Urothelium cell line (cell line): ENCODE results near the gene AREL1.

ENCODE experiments used
- DNase-seq: peaks from one replicate; pipeline ENCODE4 v3.0.0; 2011; ENCODE audit warnings: low spot score, mixed read lengths
- FAIRE-seq: peaks from 2 replicates; lab custom pipeline; 2011; peaks lifted over from hg19 to GRCh38; lab: Jason Lieb, UNC

AREL1 gene

GRCh38 chr14:74702293-74702692, 10.6 kb downstream of the AREL1 start:
- FAIRE-seq (no peak), DNase-seq (no peak)

GRCh38 chr14:74698465-74698864, 14.4 kb downstream of the AREL1 start:
- FAIRE-seq (no peak), DNase-seq (no peak)

DNA sequence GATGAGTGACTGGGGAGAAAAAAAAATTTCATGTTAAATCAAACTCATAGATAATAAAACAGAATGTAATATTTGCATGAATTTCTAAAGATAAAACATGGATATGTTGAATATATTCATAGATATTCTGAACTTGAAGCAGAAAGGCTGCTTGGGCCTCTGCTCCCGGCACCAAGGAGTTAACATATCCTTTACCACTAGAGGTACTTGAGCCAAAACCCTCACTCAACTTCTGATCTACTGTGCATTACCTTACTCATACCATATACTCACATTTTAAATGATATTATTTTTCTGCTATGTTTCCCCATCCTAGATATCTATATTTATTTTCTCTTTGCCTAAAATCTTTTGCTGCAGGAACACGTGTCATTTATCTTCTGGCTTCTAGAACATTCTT, 14.9 kb downstream of the AREL1 start:
- DNase-seq: no peak
- no peak for FAIRE-seq

DNA sequence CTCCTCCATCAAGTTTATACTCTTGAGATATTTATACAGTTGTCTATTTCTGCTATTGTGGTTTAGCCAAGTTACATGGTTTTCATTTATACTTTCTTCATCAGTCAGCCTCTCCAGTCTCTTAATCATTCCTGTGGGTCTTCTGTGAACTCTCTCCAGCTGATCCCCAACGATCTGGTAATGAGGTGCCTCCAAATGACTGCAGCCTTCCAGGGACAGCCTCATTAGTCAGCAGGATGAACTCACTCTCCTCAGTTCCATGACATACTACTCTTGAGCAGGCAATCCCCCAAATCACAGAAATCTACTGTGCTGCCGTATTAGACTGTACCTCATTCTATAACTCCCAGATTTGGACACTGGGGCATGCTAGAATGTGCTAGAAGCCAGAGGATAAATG, 15.3 kb downstream of the AREL1 start:
- FAIRE-seq (no peak), DNase-seq (no peak)

DNA sequence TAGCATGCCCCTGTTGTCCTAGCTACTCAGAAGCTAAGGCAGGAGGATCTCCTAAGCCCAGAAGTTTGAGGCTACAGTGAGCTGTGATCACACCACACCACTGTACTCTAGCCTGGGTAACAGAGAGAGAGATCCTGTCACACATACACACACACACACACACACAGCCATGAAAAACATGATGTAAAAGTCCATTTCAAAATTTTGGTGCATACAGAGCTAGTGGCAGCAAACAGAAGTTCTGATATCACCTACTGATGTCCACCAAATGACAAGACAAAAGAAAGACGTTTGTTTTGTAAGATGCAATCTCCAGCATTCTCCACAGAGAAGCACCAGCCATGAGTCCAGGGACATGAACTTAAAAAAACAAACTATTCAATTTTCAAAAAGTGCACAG, 15.9 kb downstream of the AREL1 start:
- no peak for DNase-seq
- FAIRE-seq: no peak

DNA sequence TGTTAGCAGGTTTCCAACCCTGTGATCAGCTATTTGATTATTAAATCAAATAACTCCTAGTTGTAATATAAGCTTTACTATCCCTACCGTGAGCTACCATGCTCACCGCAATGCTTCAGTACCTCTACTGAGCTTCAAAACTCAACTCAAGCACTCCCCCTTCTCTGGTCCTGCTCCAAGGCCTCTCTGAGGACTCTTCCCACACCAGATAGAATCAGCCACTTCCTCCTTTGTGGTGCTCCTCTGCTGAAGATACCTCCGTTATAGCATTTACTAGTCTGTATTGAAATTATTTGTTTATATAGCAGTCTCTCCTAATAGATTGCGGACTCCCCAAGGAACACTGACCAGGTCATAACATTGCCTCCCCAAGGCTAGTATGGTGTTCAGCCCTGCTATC, 17.5 kb downstream of the AREL1 start:
- FAIRE-seq (no peak), DNase-seq (no peak)

DNA sequence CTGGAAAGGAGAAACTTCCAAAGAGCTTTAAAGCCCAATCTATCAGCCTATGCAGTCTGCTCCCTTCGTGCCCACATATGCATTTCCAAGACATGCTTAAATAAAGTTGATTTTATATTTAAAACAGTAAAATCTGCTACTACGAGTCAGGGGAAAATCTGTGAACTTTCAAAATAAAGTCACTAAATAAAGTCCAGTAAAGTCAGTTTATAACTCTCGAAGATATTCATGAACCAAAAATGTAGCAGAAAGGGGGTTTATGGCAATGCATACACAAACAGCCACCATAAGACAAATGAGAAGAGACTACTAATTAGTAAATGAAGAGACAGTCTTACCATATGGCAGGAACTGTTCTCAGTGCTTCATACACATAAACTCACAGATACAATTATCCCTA, 19.7 kb downstream of the AREL1 start:
- FAIRE-seq: no peak
- no peak for DNase-seq

DNA sequence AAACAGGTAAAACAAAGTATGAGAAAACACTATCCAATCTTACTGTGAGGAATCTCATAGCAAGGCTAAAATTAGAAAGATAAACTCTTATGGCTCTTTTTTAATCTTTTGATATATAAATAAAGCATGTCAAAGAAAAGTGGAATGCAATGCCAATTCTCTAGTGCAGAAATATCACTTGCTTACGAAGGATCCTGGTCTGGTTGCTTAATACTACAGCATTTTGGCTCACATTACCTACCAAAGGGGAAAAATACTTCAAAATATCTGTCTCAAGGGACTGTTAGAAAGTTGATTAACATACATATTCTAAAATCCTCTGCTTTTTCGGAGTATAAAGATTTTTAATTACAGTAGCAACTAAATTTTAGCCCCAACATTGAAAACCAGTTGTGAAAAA, 21.4 kb downstream of the AREL1 start:
- DNase-seq (no peak), FAIRE-seq (no peak)

DNA sequence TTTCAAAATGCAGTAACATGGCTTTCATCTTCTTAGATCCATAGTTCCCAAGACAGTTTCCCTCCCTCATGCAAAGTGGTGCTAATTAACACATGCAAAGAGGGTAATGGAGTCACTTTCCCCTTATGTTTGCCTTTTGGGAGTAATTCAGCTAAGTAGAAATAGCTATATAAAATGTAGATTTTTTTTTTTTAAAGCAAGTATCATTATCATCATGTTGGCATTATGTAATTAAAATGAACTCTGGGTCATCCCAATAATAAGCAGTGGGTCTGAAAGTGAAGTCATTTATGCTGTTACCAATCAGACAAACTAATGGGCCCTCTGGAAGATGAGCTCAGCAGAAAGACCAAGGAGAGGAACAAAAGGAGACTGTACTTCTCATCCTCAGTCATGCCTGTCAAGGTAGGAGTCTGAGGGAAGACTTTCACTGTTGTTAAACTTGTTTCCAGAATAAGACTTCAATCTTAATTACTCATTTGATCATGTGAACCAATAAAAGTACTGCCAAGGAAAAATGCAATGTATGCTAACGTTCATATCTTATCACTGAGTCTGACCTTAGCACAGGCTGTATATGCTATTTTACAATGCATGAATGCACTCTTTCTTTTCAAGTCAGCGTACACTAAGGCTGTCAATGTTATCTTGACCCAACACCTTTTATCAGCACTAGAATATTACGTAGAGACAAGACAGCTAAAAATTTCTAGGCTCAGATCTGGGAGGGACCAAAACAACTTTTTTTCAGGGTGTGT, 26.8 kb downstream of the AREL1 start:
- DNase-seq (no peak), FAIRE-seq (no peak)

GRCh38 chr14:74685056-74685455, 27.8 kb downstream of the AREL1 start:
- DNase-seq (no peak), FAIRE-seq (no peak)

GRCh38 chr14:74684434-74684833, 28.4 kb downstream of the AREL1 start:
- no peak for DNase-seq
- no peak for FAIRE-seq

DNA sequence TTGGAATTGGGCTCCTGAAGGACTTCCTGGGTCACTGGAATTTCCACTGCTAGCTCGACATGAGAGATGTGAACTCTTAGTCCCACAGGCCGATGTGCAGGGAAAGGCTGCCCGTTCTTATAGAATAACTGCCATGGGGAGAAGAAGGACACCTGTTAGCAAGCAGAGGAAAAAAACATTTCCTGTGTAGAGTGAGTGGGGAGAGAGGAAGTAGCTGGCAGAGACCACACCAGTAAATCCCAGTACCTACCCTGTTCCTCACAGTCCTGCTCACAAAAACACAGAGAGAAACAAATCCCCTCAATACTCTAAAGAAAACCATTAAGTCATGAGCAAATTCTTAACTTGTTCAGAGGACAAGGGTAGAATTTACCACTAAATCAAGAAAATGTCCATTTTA, 29.5 kb downstream of the AREL1 start:
- DNase-seq (no peak), FAIRE-seq (no peak)

GRCh38 chr14:74682169-74682952, 30.5 kb downstream of the AREL1 start:
- FAIRE-seq (no peak), DNase-seq (no peak)

DNA sequence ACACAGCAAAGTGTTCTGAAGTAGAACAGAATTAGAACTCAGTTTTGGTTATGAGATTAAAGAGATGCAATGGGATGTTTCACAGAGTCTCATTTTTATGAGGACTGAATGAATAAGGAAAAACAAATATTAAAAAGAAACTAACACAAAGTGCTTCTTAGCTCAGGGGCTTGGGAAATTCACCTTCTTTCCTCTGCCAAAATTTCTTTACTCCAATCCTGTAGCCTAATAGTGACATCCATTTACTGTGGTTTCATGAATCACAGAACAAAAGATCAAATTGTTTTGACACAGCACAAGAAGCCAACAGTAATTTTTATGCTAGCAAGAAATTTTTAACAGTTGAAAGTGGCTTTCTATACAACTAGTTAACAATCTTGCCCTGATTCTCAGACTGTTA, 37.7 kb downstream of the AREL1 start:
- FAIRE-seq (no peak), DNase-seq (no peak)

DNA sequence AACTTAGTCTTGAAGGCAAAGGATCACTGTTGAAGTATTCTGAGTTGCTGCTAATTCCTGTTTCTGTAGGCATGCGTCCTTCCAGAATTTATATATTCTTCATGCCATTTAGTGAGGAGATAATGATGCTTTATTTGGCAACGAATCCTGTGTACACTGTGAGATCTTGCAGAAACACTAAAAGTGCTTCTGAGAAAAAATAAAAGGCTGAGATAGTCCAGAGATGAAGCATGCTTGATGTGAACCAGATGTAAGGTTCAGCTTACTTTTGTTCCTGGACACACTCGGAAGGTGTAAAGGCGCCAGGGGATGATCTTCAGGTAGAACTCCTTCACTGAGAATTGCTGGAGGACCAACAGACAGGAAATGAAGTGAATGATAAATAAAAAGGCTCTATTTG, 39.1 kb downstream of the AREL1 start:
- no peak for DNase-seq
- no peak for FAIRE-seq

DNA sequence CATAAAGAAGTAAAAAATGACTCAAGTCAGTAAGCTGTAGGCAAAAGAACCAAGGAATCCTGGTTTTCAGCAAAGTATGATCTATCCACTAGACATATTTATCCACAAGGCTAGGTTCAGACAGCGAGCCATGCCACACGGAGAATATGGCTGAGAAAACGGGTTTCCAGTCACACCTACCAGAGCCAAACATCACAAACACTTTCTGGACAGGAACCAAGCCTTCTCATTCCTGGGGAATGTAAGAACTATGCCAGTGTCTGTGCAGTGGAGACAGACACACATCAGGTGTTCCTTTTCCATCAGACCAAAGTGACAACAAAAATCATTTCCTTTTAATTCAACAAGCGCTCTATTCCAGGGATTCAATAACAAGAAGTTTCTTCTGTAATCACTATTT, 41.1 kb downstream of the AREL1 start:
- FAIRE-seq (peak; percentile 40), DNase-seq (peak; percentile 73)

DNA sequence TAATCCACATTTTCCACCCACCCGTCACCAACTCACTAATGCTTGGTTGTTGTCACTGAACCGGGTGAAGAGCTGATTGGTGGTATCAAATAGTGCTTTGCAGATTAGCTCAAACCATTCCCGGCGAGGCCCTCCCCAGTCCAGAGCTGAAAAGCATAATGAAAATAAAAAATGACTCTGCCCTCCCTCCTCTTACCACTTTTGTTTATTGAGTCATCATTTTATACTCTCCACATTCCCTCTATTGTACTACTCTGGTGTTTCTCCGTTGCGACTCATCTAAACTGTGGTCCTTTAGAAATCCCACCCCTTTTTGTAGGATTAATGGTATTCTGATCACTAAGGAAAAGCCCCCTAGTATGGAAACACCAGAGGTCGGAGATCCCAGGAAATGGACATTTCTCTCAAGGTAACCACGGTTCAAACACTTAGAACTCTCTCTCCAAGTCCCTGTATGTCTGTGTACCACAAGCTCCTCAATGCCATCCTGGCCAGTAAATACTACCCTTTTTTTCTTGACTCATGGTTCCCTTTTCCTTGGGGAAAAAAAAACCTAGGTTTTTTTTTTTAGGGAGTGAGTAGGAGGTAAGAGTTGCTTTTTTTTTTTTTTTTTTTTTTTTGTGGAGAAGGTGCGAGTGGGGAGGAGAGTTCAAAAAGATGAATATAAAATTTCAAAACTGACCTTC, 42.0 kb downstream of the AREL1 start:
- FAIRE-seq (peak; percentile 86), DNase-seq (peak; percentile 33)

DNA sequence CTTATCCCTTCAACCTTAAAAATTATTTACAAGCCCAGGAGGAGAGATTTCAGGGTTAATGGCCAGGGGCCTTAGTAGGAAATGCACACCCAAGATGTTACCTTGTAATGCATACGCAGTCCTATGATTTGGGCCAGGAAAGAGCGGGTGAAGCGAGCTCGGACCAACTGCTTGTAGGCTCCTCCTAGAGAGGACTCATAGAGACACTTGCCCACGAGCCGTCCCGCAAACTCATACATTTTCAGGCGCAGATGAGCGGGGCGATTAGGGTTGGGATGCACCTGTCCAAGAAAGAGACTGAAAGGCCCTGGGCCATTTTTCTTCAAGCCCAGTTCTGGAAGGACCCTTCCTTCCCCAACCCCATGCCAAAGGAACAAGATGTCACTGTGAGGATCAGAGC, 43.0 kb downstream of the AREL1 start:
- peak; percentile 30 for FAIRE-seq

GRCh38 chr14:74669256-74669655, 43.6 kb downstream of the AREL1 start:
- FAIRE-seq: no peak
- DNase-seq: no peak

More for the DNA sequence above, 43.0 kb downstream of the AREL1 start:
- DNase-seq: no peak

GRCh38 chr14:74667758-74668157, 45.1 kb downstream of the AREL1 start:
- DNase-seq: no peak
- no peak for FAIRE-seq

DNA sequence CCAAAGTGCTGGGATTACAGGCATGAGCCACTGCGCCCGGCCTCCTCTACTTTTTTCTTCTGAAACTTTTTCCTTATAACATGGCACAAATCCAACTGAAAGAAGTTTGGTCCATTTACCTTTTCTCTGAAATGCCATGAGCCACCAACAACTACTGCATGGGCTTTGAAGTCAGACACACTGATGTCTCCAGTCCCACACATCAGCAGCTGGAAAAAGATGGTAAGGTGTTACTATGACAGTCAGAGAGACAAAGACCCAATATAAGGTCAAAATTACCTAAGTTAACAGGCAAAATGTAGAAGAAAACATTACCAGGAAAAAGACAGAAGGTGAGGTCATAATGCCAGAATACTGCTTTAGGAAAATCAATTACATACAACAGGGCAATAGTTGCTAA, 48.2 kb downstream of the AREL1 start:
- DNase-seq (no peak), FAIRE-seq (no peak)

DNA sequence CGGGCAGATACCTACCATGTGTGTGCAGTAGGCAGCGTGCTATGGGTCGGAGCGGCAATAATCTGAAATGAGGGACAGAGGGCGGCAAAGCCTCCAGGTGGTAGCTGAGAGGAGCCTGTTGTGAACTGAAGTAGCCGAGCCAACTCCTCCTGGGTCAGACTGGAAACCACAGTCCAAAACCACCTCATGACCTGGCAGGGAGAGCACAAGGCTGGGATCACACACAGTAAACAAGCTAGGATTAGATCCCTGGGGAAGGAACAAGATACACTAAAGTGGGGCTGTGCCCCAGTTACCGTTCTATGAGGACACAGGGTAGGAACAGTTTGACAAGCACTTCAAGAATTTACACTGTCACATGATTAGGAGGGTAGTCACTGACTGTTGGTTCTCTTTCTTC, 49.0 kb downstream of the AREL1 start:
- FAIRE-seq (no peak), DNase-seq (no peak)
